ENCODE data around the gene SKIC3.

SKIC3 gene

DNA sequence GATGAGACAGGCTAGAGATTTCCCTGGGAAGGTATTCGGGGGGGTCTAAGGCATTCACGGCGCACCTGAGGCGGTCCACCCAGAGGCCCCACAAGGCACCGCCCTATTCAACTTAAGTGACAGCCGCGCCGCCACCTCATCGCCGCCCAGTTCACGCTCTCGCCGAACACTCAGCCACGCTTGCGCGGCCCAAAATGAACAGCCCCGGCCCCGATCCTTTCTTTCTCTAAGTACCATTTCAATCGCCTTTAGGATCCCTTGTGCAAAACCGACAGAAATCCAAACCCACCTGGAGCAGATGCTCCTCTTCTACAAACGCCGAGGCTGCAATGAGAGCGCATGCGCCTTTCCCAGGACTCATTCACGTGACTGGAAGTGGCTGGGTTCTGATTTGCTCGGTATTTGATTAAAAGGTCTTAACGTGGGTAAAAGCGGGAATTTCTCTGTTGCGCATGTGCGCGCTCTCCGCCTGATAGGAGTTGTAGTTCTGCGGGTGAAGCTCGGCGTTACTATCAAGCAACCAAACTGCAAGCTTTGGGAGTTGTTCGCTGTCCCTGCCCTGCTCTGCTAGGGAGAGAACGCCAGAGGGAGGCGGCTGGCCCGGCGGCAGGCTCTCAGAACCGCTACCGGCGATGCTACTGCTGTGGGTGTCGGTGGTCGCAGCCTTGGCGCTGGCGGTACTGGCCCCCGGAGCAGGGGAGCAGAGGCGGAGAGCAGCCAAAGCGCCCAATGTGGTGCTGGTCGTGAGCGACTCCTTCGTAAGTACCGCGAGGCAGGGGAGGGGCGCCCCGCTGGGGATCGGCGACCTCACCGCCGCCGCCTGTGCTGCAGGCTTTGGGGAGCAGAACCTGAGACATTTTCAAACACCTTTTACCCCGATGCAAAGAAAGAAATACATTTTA is at the start of gene SKIC3, which contains the start of gene ARSK:
SKIC3 (minus strand) TSS at position 331 of the 902 bp plus-strand sequence. CDS start 7,827 bp downstream, outside the sequence.
ARSK (plus strand) TSS at position 455 of the 902 bp plus-strand sequence; CDS start at position 633, 178 bp downstream.
- peak; percentile 70 to 79 for DNase-seq (ENCODE audit: low read depth in 2 of 2)

DNA sequence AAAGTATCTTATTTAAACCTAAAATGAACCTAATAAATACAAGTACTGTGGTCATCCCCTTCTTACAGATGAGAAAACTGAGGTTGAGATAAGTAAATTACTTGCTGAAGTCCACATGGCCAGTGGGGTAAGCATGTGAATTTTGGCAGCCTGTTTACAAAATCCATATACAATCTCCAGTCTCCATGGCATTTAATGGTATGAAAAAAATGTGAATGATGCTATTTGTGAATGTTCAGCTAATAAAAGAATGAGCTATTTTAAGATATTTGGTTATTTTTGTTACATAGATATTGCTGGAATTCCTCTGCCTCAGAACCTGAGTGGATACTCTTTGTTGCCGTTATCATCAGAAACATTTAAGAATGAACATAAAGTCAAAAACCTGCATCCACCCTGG is 45.8 kb upstream of the SKIC3 start:
- DNase-seq (ENCODE audit: low read depth in 2 of 2): no peak

DNA sequence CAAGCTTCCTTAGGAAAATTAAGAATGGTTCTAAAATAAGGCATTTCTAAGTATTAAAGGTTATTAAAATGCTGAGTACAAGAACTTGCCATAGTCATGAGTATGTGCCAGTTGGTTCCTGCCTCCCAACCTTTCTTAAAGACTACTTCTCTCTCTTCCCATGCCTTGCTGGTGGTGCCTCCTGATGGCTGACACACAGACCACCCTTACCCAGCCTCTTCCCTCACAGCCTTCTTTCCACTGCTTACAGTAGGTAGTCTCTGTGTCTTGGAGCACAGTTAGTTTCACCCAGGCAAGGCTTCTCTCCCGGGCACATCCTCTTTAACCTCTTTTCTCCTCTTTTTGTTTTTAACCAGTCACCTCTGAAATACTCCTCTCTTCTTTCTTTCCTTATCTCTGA is 44.5 kb upstream of the SKIC3 start:
- no peak for DNase-seq (ENCODE audit: low read depth in 2 of 2)

DNA sequence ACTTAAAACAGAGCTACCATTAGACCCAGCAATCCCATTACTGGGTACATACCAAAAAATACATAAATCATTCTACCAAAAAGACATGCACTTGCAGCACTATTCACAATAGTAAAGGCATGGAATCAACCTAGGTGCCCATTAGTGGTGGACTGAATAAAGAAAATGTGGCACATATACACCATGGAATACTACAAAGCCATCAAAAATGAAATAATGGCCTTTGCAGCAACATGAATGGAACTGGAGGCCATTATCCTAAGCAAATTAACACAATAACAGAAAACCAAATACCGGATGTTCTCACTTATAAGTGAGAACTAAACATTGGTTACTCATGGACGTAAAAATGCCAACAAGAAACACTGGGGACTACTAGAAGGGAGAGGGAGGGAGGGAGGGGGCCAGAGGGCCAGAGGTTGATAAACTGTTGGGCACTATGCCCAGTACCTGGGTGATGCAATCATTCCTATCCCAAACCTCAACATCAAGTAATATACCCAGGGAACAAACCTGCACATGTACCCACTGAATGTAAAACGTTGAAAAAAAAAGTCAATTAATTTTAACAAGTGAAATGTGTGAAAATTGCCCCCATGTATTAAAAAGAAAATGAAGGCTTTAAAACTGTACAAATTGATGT is 40.6 kb upstream of the SKIC3 start:
- no peak for DNase-seq (ENCODE audit: low read depth in 2 of 2)

DNA sequence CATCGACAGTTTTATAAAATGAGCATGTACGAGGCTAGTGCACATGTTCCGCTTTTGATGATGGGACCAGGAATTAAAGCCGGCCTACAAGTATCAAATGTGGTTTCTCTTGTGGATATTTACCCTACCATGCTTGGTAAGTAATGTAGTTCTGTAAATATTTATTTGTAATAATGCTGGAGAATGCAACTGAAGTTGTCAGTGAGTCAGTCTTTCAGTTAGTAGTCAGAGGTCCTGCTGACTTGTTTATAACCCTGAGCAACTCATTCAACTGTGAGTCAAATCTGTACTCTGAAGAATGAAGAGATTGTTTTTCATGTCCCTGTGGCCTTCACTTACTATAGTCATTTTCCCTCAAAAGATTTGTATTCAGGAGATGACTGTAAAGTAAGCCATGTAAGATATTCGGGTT is 36.7 kb upstream of the SKIC3 start:
- DNase-seq (ENCODE audit: low read depth in 2 of 2): no peak

DNA sequence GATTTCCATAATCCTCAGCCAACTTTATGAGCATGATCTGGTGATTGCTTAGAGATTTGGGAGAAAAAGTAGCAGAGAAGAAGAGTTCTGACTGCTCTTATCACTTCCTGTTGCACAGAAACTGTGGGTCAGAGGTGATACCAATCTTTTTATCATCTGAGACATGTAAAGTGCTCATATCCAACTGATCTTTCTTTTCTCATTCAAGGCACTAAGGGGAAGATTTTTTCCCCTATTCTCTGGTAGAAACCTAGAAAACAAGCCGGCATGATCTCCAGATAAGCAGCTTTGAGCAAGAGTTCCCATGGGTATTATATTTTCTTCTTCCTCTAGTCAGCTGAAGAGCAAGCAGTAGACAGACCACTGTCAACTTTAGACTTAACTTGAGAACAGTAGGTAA is 36.1 kb upstream of the SKIC3 start:
- no peak for DNase-seq (ENCODE audit: low read depth in 2 of 2)

DNA sequence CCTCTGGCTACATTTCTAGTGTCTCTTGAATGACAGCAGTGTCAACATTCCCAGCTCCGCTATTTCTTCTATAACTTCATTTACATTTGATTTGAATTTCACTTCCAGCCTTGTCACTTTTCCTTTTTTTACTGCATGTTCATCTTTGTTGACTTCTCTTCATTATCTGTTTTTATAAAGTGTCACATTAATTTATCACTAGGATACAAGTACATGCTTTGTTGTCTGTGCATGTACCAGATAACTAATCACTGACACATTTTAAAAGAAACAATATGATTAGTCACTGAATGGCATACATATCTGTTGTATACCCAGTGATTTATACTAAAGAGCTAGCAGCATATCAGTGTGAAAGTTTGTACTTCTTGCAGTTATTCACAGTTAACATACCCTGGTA is 29.2 kb upstream of the SKIC3 start:
- DNase-seq (ENCODE audit: low read depth in 2 of 2): no peak

DNA sequence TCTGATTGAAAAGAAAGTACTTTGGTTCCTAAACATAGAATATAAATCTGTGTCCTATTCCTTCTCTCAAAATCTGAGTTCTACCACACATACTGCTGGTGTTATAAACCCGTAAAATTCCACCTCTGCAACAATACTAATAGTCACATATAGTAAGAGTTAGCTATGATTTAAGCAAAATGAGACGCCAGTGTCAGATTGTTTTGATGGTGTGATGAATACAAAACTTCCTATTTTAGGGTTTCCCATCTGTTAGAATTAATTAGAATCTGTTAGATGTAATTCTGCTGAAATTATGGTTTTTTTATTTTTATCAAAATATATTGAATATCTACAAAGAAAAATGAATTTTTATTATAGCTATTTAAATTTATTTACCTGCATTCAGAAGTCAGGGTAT is 26.8 kb upstream of the SKIC3 start:
- no peak for DNase-seq (ENCODE audit: low read depth in 2 of 2)

DNA sequence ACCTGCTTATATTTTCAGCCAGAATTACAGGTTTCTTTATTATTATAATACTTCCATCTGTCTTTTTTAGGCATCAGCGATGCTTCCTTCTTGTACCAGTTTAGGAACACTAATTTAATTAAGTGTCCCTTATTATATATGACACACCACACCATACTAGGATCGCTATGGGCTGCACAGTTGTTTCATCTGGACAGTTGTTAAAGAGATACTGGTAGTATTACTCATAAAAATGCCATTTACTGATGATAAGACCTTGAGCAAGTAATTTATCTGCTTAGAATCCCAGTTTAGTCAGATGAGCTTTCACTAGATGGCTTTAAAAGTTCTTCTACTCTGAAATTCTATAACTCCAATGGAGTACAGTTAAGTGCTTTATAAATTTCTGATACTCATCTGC is 17.2 kb upstream of the SKIC3 start:
- no peak for DNase-seq (ENCODE audit: low read depth in 2 of 2)

DNA sequence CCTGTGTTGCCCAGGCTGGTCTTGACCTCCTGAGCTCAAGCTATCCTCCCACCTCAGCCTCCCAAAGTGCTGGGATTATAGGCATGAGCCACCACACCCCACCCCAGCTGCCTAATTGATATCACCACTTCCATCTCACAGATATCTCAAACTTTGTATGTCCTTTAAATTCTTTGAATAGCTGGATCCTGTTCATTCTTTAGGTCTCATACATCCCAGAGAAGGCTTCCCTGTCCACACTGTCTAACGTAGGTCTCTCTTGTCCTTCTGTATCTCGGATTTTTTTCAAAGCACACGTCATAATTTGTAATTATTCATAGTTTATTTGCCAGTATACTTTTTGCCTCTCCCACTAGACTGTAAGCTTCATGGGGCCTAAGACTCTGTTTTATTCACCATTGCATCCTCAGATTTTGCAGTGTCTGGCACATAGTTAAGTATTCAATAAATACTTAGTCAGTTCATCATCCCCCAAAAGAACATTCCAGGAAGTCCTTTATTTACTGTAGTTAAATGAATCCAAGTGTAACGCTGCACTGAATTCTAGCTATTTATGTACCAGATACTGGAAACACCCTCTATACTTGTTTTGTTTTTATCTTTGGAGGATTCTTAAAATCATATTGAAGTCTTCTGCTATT is 10.6 kb upstream of the SKIC3 start:
- no peak for DNase-seq (ENCODE audit: low read depth in 2 of 2)

DNA sequence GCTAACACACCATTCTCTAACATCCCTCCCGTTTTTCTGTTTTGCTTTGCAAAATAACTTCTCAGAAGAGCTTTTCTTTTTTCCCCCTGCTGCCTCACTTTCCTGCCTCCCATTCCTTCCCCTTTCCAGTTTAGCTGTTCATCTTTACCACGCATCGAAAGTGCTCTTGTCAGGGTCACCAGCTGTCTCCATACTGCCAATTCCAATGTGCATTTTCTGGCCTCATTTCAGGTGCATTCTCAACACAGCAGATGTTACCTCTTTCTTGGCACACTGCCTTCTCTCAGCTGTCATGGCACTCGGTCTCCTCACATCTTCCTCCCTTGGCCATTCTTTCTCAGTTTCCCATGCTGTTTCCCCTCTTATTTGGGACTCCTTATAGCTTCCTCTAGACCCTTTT is 9.7 kb upstream of the SKIC3 start:
- no peak for DNase-seq (ENCODE audit: low read depth in 2 of 2)

DNA sequence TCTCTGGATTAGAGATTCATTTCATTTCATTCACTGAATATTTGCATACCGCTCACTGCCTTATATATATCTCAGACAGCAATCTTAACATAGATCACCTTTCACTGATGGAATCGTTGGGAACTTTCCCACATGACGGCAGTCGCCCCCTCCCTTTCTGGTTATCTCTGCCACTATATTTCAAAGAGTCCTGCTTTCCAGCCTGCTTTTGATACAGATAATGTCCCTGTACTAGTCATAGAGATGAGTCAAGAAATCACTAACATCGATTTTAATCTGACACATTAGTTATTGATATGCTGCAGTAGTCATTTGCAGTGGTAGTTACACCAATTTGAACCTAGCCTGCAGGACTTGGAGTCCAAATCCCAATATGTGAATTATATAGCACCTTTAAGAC is 8.6 kb upstream of the SKIC3 start:
- no peak for DNase-seq (ENCODE audit: low read depth in 2 of 2)

DNA sequence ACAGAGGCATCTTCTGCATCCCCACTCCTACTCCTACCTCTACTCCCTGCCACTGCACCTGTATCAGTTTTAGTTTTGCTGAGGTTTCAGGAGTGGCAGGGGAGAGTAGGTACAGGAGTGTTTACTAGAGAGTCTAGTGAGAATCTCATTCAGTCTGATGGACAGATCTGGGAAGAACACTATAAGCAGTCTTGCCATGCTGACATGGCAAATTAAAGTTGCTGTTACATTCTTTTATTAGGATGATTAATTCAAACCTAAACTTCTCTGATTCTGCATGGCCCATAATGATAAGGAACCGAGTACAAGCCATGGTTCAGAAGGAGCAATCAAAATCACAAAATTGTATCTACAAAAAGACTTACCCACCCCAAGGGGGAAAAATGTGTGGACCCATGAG is 7.5 kb upstream of the SKIC3 start:
- DNase-seq (ENCODE audit: low read depth in 2 of 2): no peak

DNA sequence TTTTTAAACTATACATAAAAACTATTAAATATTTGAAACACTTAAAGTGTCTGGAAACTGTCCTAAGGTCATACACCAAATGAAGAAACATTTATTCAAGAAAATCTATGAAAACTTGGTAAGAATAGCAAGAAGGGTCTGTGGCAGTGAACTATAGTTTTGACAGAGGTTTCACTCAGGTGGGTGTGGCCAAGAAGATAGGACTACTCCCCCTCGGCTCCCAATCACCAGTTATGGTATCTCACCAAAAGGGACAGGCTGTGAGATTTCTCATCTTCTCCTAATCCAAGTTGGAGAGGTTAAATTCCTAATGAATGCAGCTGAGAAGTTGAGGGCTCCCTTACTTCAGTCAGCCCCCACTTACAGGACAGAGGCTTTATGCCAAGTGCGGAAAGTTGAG is 3.1 kb upstream of the SKIC3 start:
- DNase-seq (ENCODE audit: low read depth in 2 of 2): no peak

DNA sequence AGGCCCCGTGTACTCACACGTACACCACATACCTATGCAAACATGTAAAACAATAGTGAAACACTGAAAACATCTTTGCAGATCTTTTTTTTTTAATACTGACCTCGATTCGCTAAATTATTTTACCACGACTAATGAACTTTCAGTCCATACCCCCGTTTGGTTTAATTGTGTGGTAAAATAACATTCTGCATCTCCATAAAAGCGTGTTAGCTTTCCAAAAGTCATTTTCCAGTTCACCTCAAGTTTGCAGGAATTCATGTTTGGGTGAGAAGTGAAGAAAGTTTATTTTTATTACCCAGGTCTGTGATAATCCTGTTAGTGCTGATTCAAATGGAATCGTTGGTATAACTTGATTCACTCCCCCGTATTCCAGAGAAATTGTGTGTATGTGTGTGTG is 776 bp upstream of the SKIC3 start:
- no peak for DNase-seq (ENCODE audit: low read depth in 2 of 2)

DNA sequence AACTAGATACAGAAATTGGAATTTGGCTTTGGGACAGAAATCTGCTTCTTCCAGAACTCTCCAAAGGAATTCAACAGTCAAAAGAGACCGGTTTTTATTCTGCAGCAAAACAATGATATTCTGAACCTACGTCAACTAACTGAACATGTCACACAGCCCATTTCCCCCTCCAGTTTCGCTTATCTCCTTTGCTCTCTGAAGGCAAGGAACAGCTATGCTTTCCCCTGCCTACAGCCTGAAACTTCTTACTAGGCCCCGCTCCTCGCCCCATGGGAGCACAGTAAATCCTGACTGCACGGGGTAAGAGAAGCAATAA is 488 bp downstream of the SKIC3 start:
- DNase-seq (ENCODE audit: low read depth in 2 of 2): no peak

DNA sequence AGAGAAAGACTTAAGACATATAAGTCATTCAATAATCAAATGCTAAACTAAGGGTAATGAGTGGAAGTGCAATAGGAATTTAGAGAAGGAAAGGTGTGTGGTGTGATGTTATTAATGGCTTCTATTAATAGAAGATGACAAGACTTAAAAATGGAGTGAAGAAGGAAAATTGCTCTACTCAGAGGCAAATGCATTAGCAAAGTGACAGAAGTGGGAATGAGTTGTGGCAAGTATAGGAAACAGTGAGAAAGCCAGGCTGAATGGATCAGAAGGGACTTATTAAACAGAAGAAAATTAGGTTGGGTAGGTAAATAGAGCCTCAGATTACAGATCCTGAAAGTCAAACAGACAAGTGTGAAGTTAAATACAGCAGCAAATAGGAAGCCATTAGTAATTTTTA is 5.7 kb downstream of the SKIC3 start:
- no peak for DNase-seq (ENCODE audit: low read depth in 2 of 2)

DNA sequence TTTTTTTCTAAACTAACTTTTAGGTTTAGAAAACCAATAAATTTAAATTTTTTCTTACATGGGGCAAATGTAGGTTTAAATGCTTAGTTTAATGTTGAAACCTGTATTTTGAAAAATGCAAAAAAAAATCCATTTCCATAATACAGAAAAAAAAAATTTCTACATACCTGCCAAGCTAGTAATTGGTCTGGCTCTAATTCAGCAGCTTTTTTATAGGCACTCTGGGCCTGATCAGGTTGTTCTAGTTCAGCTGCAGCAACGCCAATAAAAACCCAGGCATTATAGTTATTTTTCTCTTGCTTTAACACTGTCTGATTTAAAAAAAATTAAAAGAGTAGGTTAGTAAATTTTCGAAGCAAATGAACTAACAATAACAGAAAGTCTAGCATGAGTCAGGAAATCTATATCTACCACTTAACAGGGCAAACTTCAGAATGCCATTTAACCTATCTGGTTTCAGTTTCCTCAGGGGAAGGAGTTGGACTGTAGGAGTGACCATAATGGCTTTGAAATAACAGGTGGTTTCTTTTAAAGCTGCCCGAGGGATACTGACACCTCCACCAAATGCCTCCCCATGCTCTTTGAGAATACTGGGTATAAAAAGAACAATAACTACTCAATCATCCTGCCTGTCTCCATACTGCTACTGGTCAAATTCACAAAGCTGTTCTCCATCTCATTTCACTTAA is 11.6 kb downstream of the SKIC3 start:
- no peak for DNase-seq (ENCODE audit: low read depth in 2 of 2)

DNA sequence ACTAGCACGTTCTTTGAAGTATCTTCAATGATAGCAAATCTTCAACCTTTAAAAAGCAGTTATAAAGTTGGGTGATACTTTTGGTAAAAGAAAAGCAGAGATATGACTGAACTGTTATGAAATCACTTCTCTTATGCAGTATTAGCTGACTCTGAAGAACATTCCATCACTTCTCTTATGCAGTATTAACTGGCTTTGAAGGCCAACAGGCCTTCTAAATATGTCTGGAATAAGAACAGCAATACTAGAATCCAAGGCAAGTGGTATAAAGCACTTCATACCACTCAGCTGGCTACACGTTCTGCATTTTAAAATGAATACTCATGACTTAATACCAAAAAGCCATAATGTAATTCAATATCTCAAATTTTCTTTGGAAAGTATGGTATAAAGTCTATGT is 17.3 kb downstream of the SKIC3 start:
- no peak for DNase-seq (ENCODE audit: low read depth in 2 of 2)

DNA sequence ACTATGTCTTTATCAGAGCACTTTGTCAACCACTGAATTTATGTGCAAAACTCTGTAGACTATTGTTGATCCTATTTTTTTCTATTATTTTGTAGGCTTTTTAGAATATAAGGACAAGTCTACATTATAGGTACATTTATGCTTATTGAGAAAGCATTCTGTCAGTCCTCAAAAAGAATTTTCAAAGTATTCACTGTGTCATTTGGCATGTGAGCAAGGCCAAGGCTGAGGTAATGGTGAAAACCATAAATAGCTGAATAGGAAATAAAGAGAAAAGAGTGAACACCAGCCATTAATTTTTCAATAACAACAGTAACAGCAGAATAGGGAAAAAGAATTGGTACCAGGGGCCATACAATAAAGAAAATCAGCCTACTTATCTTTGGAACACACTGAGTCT is 21.0 kb downstream of the SKIC3 start:
- no peak for DNase-seq (ENCODE audit: low read depth in 2 of 2)

DNA sequence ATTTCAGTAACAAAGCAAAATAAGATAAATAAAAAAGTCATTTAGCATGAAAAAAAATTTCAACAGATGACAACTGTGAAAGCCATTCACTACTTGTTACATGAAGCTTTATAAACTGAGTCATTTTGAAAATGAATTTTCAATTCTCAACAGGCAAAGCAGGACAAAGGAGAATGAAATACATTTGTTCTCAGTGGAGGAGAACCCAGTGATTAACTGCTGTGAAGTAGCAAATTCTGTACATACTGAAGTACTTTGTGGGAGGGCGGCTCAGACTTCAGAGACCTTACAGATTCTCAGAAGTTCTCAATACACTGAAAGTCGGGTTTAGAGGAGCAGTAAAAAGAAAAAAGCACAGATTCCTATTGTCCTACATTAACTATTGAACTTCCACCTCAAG is 21.7 kb downstream of the SKIC3 start:
- DNase-seq (ENCODE audit: low read depth in 2 of 2): no peak

DNA sequence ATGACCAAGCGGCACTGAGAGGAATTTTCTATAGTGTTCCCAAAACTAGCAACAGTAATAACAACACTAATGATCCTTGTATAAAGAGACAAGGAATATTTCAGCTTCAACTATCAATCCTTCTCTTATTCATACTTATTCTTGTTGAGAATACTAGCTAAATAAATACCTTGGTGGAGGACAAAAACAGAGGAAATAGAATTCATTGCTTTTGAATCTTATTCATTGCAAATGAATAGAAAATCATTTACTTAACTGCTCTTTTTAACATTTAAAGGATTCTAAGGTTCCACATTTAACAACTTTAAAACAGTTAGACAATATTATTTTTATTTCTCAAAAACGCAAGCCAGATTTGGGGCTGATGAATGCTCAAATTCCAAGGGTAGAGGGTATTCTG is 22.4 kb downstream of the SKIC3 start:
- DNase-seq (ENCODE audit: low read depth in 2 of 2): no peak
